Neural crest cell (in vitro differentiated cells): ENCODE data around the gene ZBTB24. TPM values are rescaled to one million over a fixed set of nuclear protein-coding genes. Genes with fewer than 3 reads are reported as not detected.

ENCODE experiments used
- DNase-seq: peaks from one replicate; pipeline ENCODE4 v3.0.0; 2021; ENCODE audit warnings: low read depth, mixed read lengths, low spot score
- H3K27ac Mint-ChIP-seq: one replicate; pipeline ENCODE4 v1.8.0; 2021; ENCODE audit warnings: mild to moderate bottlenecking, mixed read lengths; ENCODE audit not compliant: unreplicated experiment
- H3K27me3 Mint-ChIP-seq: 2 replicates; pipeline ENCODE4 v1.8.0; 2021; ENCODE audit warnings: low read depth, mild to moderate bottlenecking, mixed read lengths
- H3K36me3 Mint-ChIP-seq: 2 replicates; pipeline ENCODE4 v1.8.0; 2021; ENCODE audit warnings: low read depth, mild to moderate bottlenecking, mixed read lengths
- H3K4me1 Mint-ChIP-seq: 2 replicates; pipeline ENCODE4 v1.8.0; 2021; ENCODE audit warnings: mixed read lengths
- H3K4me3 Mint-ChIP-seq: one replicate; pipeline ENCODE4 v1.8.0; 2021; ENCODE audit warnings: mild to moderate bottlenecking, mixed read lengths
- H3K9me3 Mint-ChIP-seq: 2 replicates; pipeline ENCODE4 v1.8.0; 2021; ENCODE audit warnings: mixed read lengths
- CTCF ChIP-seq: fragments of 200-600 bp; sonication (generic); conservative IDR thresholded peaks from 2 replicates; pipeline ENCODE4 v1.5.0; 2021; ENCODE audit warnings: antibody characterized with exemption, mild to moderate bottlenecking
- total RNA-seq: library from RNA; stranded (reverse); gene quantifications from 2 replicates; pipeline ENCODE4 v1.2.1, GENCODE V29; 2021

Gene ZBTB24
- total RNA-seq, 1 donor from 2014 or later = 10.5 TPM

DNA sequence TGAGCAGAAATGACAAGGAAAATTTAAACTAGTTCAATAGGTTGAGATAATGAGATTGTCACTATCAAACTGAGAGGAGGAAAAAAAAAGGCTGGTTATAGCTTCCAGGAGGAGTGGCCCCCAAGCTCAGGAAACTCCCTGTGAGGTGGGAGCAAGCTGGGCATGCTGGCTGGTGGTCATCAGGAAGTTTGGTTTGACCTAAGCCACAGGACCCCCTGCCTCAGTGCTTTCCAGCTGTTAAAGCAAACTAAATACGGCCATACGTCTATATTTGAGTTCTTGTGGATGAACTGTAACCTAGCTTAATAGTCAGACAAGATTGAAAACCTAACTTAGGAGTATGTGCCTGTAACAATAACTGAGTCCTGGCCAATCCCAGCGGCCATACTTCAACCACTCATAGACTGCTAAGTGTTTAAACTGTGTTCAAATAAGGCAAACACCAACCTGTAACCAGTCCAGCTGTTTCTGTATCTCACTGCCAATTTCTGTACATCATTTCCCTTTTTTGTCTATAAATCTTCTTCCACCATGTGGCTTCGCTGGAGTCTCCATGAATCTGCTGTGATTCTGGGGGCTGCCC is 24.6 kb upstream of the ZBTB24 start:
- no peak for TF ChIP-seq CTCF
- DNase-seq = no peak
- Mint-ChIP-seq H3K4me3 (no peak overlapping the region), H3K9me3 (peaks cover 5% of the 10 kb centered on the region), H3K36me3 (no peaks in the 10 kb centered on the region), H3K27me3 (no peaks in the 10 kb centered on the region), H3K4me1 (peaks cover 8% of the 10 kb centered on the region), H3K27ac (no peak overlapping the region)

GRCh38 chr6:109506841-109507240 is 23.8 kb upstream of the ZBTB24 start:
- Mint-ChIP-seq H3K36me3 (no peaks in the 10 kb centered on the region), H3K4me1 (peaks cover 8% of the 10 kb centered on the region), H3K27me3 (no peaks in the 10 kb centered on the region), H3K9me3 (peaks cover 2% of the 10 kb centered on the region), H3K4me3 (no peak overlapping the region), H3K27ac (no peak overlapping the region)
- DNase-seq = no peak
- no peak for TF ChIP-seq CTCF

GRCh38 chr6:109506314-109506713 is 23.3 kb upstream of the ZBTB24 start:
- Mint-ChIP-seq H3K27ac (no peak overlapping the region), H3K4me3 (no peak overlapping the region), H3K9me3 (peaks cover 2% of the 10 kb centered on the region), H3K27me3 (no peaks in the 10 kb centered on the region), H3K4me1 (peaks cover 8% of the 10 kb centered on the region), H3K36me3 (no peaks in the 10 kb centered on the region)
- no peak for TF ChIP-seq CTCF
- DNase-seq = no peak

GRCh38 chr6:109503327-109504224 is 20.6 kb upstream of the ZBTB24 start:
- no peak overlapping the region for H3K27ac Mint-ChIP-seq
- DNase-seq = no peak
- H3K27me3 Mint-ChIP-seq = no peaks in the 10 kb centered on the region
- TF ChIP-seq CTCF = no peak
- peaks cover 8% of the 10 kb centered on the region for H3K4me1 Mint-ChIP-seq
- H3K9me3 Mint-ChIP-seq = no peaks in the 10 kb centered on the region
- no peaks in the 10 kb centered on the region for H3K36me3 Mint-ChIP-seq
- H3K4me3 Mint-ChIP-seq = no peak overlapping the region

DNA sequence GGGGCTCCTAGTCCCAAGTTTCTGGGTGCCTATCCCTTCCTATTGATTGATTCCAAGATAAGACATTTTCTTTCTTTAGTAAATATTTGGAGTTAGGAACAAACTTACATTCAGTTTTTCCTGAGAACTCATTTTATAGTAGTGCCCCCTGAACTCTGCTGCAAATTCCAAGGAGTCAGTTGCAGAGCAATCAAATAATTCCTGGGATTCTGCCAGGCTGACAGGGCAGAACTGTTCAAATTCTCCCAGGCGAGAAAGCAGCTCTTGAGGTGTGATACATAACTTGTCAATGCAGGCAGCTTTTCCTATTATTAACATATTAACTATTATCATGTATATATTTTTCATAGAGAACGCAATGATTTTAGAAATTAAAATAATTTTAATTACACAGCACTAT is 15.9 kb upstream of the ZBTB24 start:
- H3K9me3 Mint-ChIP-seq = no peaks in the 10 kb centered on the region
- H3K4me1 Mint-ChIP-seq = peaks cover 3% of the 10 kb centered on the region
- no peak overlapping the region for H3K27ac Mint-ChIP-seq
- H3K36me3 Mint-ChIP-seq = no peaks in the 10 kb centered on the region
- DNase-seq = no peak
- no peak overlapping the region for H3K4me3 Mint-ChIP-seq
- no peaks in the 10 kb centered on the region for H3K27me3 Mint-ChIP-seq
- no peak for TF ChIP-seq CTCF
